GM21737 (cell line): ENCODE data around the gene TMEM163.
"Not testable (repeated sequence)": the region's sequence is repeated elsewhere in the genome, so short reads cannot be mapped to it uniquely, and the experiment has no call there.

Experiments
- ATAC-seq: cut with Tn5 transposase; IDR thresholded peaks from one replicate; pipeline ENCODE4 v1.9.1; 2021; ENCODE audit warnings: mild to moderate bottlenecking, moderate library complexity; ENCODE audit not compliant: unreplicated experiment

The TMEM163 gene

GRCh38 chr2:134623046-134623445 lies 95.8 kb downstream of the TMEM163 start:
- no peak for ATAC-seq

- ATAC-seq, result no peak
Measured at GRCh38 chr2:134621939-134622705, 96.7 kb downstream of the TMEM163 start.

DNA sequence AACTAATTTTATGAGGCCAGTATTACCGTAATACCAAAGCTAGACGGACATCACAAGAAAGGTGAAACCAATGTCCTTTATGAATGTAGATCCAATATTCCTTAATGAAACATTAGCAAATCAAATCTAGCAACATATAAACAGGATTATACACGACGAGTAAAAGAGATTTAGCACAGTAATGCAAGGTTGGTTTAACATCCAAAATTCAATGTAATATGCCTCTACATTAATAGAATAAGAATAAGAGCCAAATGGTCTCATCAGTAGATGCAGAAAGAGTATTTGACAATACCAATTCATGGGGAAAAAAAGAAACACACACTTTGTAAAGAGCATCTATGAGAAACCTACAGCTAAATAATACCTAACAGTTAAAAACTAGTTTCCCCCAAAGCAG lies 99.5 kb downstream of the TMEM163 start:
- no peak for ATAC-seq

DNA sequence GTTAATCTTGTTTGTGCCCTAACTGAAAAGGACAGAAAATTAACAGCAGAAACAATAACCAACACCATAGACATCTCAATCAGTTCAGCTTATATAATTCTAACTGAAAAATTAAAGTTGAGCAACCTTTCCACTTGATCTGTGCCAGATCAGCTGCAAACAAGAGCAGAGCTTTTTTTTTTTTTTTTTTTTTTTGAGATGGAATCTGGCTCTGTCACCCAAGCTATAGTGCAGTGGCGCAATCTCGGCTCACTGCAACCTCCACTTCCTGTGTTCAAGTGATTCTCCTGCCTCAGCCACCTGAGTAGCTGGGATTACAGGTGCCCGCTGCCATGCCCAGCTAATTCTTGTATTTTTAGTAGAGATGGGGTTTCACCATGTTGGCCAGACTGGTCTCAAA lies 103.3 kb downstream of the TMEM163 start:
- ATAC-seq, result not testable (repeated sequence)

DNA sequence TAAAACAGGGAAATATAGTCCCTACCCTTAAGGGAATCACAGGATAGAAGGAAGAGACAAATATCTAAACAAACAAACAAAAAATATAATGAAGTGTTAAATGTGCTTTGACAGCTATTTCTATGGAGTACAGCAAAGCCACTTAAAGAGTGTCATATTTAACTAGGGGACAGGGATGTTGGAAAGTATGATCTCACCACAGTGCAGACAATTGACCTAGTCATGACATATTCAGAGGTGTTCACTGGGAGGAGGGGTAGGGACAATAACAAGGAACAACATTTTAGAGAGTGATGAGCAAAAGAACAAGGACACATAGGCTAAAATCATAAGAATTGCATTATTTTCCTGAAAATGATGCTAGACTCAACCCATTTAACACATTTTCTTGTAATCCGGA lies 107.5 kb downstream of the TMEM163 start:
- no peak for ATAC-seq

DNA sequence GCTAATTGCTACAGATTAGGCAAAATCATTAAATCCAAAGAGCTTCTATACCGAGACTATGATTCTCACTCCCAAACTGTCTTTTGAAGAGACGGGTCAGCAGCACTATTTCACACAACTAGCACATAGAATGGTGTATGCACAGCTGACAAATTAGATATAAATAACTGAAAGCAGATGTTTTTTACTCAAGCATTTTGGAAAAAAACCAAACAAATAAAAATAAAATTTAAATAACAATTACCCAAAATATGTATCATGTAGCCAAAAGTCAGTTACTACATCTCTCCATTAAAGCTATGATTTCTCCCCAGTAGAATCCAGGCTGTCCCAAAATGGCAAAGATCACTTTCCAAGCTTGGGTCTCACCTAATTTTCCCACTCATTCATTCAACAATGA lies 107.9 kb downstream of the TMEM163 start:
- ATAC-seq, result no peak

- ATAC-seq, result no peak
Measured at GRCh38 chr2:134609924-134610513, 108.8 kb downstream of the TMEM163 start.

- no peak for ATAC-seq
Measured at GRCh38 chr2:134603966-134604365, 114.8 kb downstream of the TMEM163 start.

- no peak for ATAC-seq
Measured at GRCh38 chr2:134602666-134603065, 116.1 kb downstream of the TMEM163 start.

DNA sequence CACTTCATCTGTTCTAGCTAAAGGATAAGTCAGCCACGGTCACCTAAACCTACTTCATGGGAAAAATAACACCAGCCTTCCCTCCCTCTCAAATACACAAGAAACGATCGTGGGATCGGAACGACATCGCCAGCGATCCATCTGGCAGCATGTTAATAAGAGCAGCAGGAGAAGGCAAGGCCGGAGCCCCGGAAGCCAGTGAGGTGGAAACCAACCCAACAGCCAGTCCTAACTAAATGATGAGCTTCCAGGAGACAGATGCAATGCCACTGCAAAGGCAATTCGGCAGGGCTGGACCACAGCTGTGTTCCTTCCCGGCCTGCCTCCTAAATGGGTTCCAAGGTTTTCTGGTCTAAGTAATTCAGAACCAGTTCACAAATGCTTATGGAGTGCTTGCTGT lies 117.5 kb downstream of the TMEM163 start:
- no peak for ATAC-seq

- no peak for ATAC-seq
Measured at GRCh38 chr2:134600208-134600607, 118.6 kb downstream of the TMEM163 start.

GRCh38 chr2:134599236-134599635 lies 119.6 kb downstream of the TMEM163 start:
- ATAC-seq, result no peak

- ATAC-seq, result no peak
Measured at GRCh38 chr2:134594399-134594798, 124.4 kb downstream of the TMEM163 start.

DNA sequence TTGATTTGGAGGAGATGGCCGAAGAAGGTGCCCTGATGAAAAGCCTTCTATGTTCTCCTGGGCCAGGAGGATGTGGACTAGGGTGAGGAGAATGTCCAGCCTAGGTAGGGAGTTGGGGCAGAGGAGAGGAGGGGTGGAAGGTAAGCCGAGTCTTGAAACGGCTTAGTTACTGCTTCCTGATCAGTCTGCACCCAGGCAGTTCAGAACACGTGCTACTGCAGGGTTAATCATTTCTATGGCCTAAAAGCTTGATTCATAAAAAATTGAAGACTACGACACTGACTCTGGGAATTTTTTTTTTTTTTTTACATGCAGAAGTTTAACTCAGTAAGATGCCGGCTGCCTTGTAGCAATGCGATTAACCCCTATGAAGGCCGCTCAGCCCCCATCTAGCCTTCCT lies 125.3 kb downstream of the TMEM163 start:
- no peak for ATAC-seq

DNA sequence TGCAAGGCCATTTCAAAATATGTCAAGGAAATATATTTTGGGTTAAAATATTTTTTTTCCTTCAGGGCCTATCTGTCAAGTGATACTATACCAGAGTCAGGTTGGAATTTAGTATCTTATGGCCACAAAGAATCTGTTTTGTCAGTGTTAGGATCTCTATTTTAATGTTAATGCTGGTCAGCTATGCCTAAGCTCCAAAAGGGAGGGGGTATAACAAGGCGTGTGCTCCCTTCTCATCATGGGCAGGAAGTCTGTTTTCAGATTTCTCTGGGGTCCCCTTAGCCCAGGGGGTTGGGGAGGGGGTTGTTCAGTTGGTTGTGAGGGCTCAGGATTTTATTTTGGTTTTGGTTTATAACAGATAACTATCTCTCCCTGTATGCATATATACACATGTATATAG lies 126.4 kb downstream of the TMEM163 start:
- ATAC-seq, result no peak

DNA sequence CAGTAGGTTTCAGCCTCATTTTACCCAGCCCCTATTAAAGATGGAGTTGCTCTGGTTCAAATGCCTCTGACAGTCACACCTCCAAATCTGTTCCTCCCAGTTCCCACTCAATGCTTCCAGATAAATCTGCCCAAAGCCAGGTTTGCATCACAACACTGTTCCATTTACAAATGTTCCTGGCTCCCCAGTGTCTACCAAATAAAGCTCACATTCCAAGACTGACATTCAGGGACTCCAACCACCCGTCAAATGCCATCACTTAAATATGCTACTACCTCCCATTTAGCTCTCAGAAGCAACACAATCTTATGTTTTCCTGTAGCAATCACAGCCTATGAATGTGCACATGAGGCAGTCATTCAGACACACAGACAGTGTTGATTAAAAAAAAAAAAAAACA lies 127.3 kb downstream of the TMEM163 start:
- ATAC-seq, result no peak

GRCh38 chr2:134590679-134591078 lies 128.1 kb downstream of the TMEM163 start:
- no peak for ATAC-seq

DNA sequence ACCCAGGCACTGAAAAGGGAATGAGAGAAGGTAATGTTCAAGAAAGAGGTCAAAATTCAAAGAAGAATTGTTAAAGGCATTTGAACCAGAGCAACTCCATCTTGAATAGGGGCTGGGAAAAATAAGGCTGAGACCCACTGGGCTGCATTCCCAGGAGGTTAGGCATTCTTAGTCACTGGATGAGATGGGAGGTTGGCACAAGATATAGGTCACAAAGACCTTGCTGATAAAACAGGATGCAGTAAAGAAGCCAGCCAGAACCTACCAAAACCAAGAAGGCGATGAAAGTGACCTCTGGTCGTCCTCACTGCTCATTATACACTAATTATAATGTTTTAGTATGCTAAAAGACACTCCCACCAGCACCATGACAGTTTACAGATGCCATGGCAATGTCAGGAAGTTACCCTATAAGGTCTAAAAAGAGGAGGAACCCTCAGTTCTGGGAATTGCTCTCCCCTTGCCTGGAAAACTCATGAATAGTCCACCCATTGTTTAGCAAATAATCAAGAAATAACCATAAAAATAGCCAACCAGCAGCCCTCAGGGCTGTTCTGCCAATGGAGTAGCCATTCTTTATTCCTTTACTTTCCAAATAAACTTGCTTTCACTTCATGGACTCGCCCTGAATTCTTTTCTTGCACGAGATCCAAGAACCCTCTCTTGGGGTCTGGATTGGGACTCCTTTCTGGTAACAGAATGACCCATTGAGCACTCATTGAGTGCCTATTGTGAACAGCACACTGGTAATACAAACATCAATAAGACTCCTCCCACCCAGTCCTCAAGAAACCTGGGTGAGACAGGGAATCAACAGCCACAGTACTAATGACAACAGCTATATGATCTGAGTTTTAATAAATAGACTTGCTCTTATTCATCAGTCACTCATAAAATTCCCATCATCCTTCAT lies 129.4 kb downstream of the TMEM163 start:
- ATAC-seq, result not testable (repeated sequence)

- no peak for ATAC-seq
Measured at GRCh38 chr2:134588556-134588955, 130.2 kb downstream of the TMEM163 start.

GRCh38 chr2:134586326-134586965 lies 132.4 kb downstream of the TMEM163 start:
- ATAC-seq, result no peak

- no peak for ATAC-seq
Measured at GRCh38 chr2:134583997-134584520, 134.7 kb downstream of the TMEM163 start.
